ENCODE data around the gene MSI2.
"Not testable (repeated sequence)": the region's sequence is repeated elsewhere in the genome, so short reads cannot be mapped to it uniquely, and the experiment has no call there.

Gene MSI2

DNA sequence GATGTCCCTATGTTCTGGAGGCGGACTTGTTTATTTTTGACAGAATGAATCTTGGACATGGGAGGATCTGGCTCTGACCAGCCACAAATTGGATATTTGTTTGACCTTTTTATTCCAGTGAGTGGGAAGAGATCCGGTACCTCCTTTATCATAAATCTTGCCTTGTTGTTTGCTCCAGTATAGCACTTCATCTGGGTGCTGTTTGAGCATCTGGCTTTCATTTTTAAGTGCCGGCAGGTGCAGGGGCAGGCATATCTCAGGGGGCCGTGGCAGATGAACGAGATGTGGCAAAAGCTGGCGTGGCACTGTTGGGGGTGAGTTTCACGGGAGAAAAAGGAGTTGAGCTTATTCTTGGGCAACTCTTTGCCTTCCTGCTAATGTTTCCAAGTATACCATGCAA lies 37.8 kb downstream of the MSI2 start:
- DNase-seq: peak; percentile 48

DNA sequence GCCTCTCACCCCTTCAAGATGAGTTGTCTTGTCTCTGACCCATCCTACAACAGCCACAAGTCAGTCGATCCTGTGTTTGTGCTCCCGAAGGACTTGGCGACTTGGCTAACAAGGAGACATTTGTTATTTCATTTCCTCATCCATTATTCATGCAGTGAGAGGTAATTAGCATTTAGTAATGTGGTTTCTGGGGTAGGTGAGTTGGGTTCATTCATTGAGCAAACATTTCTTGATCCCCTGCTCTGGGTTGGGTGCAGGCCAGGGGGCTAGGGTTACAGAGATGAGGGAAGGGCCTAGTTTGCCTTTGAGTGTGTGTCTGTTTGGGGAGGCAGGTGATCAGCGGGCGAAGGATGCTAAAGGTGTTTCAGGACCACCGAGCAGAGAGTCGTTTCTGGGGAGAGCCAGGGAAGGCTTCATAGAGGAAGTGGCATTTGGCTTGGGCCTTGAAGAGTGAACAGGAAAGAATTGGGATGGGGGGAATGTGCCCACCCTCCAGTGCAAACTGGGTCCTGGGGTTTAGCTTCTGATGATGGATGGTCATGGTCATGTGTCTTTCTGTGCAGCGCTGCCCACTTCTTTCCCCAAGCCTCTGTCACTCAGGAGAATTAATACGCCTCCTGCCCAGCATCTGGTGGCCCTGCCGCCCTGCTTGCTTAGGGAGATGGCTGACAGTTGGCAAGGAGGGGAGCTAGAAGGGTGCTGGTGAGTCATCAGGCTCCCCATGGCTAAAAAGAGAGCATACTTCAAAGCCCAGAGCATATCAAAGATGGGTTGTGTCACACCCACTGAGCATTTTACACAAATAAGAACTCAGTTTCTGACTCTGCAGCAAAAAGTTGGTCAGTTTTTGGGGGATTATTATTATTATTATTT lies 38.5 kb downstream of the MSI2 start:
- DNase-seq: peak; percentile 67

DNA sequence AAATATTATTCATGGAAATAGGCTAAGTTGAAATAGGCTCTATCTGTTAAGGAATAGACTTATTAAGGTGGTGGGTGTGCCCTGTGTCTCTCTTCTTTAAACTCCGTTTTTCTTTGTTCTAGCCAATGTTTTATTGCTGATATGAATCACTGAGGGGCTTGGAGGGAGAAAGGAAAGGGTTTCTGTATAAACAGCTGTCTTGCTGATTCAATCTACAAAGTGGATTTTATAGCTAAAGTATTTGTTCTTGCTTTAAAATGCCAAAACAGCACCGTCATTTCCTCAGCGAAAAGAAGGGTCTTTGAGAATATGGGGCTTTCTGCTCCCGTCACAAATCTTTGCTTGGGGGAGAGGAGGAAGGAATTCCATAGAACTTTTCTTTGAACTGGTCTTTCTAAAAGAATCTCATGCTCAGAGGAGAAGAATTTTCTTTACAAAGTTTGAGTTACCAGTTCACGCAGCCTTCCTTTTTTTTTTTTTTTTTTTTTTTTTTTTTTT lies 39.3 kb downstream of the MSI2 start:
- DNase-seq: peak; percentile 36

DNA sequence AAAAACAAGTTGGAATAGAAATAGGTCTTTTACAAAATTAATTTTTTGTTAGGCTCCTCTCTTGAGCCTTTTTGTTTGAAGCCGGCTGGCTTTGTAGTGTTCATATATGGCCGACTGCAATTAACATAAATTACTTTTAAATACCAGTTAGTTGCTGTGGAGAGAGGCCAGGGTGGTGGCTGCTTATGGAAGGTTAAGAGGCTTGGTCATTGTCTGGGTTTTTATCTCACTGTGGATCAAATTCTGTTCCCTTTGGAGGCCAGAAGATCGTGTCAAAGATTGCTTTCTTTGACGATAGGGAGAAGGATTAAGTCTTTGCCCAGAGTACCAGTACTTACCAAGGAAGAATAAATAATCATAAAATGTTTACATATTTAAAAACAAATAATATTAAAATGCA lies 39.9 kb downstream of the MSI2 start:
- DNase-seq: peak; percentile 81

DNA sequence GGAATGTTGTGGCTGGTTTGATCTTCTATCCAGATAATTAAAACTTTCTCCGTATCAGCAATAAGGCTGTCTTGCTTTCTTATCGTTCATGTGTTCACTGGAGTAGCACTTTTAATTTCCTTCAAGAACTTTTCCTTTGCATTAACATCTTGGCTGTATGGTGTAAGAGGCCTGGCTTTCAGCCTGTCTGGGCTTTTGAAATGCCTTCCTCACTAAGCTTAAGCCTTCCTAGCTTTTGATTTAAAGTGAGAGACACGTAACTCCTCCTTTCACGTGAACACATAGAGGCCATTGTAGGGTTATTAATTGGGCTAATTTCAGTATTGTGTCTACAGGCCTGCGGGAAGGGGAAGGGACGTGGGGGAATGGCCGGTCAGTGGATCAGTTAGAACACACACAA lies 42.9 kb downstream of the MSI2 start:
- no peak for DNase-seq

DNA sequence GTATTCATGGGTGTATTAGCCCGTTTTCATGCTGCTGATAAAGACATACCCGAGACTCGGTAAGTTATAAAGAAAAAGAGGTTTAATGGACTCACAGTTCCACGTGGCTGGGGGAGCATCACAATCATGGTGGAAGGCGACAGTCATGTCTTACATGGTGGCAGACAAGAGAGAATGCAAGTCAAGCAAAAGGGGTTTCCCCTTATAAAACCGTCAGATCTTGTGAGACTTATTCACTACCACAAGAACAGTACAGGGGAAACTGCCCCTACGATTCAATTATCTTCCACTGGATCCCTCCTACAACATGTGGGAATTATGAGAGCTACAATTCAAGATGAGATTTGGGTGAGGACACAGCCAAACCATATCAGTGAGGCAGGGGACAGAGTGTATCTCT lies 44.3 kb downstream of the MSI2 start:
- DNase-seq: not testable (repeated sequence)

DNA sequence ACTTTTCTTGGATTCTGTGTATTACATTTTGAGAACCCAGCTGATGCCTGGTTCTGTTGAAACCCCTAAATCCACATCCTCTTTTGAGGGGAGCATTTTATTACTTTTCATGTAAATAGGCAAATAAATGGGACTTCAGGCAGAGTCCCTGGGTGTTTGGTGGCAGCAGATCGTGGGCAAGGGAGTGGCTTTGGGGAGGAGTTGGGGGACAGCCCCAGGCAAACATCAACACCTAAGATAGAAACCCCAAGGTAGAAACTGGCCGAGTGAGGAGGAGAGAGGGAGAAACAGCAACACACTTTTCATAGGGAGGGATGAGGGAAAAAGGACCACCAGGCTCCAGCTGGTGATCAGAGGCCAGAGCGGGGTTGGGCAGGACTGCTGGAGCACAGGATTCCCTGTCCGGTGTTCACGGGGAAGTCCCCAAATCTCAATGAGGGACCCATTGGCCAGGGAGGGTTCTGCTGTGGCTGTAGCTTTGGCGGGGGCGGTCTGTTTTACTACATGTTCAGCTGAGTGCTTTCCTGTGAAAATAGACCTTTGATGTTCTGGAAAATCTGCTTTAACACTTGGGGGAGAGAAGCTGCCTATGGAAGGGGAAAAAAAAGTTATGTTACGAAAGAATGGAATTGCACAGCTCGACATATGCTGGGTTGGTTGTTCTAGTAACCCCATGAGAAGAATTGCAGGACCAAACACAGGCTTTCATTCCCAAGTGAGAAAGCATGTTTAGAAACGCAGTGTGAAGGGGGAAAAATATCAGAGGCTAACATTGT lies 46.6 kb downstream of the MSI2 start:
- DNase-seq: no peak

DNA sequence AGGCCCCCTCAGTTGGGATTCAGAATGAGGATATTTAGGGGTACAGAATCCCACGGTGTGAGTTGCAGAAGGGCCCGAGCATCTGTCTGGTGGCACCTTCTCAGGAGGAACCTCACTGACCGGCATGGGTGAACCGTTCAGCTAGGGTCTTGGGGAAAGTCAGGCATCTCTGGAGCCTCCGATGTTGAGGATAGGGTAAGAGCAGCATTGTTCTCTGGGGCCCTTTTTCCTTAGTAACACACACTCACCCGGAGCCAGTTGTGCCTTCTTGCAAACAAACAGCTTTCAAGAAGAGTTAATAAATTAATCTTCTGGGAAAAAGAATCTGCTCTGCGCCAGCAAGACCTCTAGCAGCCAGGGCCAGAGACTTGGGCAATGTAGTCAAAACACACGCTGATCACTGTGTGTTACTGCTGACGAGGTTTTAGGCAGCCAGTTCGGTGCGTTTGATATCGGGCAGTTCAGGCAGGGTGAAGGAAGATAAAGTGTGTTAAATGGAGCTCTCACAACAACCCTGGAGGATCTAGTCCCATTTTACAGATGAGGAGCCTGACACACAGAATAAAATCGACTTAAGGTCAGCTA lies 48.9 kb downstream of the MSI2 start:
- DNase-seq: no peak

DNA sequence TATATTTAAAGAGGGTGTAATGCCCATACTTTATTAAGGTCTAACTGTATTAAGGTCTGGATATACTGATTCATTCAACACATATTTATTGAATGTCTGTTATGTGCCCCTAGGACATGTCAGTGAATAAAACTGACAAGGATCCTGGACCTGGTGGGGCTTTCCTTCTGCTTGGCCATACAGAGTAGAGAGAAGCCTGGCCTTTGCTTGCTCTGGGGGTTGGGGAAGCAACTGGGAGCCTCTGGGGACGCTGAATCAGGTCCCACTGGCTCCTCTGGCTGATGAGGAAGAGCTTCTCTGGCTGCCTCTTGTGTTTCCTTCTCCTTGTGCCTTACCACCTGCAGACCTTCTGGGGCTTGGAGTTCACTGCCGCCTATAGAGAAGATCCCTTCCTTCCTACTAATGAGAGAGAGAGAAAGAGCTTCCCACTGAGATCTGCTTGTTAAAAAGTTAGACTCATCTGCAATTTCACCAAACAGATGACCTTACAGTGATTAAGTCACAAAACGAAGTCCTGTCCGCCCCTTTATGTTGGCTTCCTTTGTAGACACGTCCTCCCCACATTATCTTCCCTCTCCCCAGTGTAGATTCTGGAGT lies 49.7 kb downstream of the MSI2 start:
- DNase-seq: no peak

DNA sequence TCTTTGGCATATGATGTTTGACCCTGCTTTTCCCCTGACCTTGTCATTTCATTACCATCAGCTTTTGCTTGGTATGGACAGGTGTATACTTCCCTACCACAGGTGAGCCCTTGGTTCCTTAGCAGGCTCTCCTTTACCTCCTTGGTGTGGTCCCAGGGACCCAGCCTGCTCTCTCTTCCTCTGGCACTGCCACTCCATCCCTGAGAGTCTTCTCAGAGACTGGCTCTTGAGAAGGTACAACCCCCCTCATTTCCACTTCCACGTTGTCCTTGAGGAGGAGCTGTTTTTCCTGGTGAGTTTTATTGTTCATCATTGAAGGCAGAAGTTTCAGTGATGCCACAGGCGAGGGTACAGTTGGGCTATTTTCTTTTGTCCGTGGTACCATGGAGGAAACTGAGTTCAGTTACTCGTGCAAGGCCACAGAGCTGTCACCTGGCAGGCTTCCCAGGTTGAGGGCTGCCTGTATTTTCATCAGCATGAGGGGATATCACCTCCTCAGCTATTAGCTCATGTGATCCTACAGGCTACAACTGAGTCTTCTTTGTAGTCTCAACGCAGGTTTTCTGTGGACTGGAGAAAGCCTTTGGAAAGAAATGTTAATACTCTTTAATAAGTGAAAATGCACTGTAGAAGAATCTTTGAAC lies 52.3 kb downstream of the MSI2 start:
- DNase-seq: no peak

DNA sequence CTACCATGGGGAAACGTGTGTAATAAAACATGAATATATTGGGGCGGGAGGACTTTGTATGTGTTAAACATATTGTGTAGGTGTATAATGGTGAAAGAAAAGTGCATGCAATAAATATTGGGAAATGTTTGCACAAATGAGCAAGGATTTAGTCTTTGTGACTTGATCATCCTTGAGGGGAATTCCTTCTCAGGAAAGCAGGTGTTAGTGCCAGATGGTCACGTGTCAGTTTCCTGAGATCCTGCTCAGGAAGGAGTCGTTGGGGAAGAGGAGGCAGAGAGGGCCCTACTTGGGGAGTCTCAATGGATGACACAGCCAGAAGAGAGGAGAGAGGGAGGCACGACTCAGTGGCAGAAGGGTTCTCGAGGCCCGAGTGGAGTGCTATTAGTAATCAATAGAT lies 53.2 kb downstream of the MSI2 start:
- DNase-seq: no peak

DNA sequence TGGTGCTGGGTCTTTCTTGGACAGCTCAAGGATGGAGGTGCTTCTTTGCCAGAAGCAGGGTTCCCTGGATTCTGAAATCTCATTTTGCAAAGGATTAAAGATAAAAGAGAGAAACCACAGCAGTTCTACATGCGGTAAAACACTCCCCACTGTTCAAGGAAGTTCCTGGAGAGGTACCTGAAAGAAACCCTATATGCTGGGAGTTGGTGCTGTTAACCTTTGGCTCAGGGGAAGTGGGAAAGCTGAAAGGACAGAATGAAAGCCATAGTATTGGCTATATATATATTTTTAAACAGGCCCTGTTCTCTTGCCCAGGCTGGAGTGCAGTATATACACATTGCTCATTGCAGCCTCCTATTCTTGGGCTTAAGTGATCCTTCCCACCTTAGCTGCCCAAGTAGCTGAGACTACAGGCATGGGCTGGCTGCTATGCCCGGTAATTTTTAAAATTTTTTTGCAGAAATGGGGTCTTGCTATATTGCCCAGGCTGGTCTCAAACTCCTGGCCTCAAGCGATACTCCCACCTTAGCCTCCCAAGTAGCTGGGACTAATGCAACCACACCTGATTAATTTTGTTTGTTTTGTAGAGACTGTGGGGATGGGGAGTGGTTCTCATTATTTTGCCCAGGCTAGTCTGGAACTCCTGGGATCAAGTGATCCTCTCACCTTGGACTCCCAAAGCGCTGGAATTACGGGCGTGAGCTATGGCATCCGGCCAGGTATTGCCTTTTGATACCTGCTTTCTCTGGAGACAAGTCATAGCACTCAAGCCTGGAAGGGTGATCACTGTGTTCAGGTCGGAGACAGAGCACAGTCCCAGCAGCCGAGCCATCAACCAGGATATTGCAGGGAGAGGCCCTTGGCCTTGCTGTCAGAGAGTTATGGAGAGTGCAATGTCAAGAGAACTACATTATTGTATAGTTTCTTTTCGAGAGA lies 55.2 kb downstream of the MSI2 start:
- no peak for DNase-seq

DNA sequence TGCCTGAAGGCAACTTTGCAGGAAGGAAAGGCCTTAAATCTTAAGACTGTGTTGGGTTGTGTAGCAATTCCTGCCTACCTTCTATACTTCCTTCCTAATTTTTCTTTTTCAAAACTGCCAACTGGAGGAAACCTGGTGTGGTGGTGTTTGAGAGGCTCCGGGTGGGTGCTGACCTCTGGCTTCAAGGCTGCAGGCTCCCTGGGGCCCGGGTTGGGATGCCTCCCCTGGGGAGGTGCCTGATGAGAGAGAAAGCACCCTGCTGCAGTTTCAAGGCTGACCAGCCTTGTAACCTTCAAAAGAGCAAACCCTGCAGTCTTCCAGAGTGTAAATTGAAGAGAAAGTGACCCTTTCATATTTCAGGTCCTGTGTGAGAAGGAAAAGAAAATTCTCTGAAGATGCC lies 55.9 kb downstream of the MSI2 start:
- DNase-seq: no peak

DNA sequence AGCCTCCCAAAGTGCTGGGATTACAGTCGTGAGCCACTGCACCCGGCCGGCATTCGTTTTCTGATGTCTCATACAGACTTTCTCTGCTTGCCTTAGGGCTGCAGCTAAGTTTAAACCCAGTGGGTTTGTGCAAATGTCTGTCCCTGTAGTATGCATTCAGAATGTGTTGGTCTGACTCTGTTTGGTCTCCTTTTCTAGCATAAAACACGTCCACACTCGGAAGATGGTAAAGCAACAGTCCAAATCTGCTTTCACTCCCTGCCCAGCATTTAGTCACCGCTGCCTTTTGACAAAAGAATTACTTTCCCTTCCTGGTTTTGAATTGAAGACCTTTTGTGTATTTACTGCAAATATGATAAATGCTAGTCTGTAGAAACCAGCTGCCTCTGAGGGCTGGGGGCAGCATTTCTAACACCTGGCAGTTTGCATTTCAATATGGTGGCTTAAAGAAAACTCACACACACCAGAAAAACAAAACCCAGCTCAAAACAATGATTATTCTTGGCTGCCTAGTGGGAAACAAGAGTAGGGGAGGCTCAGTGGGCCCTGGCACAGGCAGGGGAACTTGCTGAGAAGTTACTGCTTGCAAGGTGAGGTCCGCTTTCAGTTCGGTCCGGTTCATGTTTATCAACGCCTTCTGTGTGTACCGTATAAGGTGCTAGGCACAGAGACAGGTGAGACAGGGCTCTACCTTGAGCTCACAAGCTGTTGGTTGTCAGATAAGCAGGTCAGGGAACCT lies 56.9 kb downstream of the MSI2 start:
- DNase-seq: no peak

DNA sequence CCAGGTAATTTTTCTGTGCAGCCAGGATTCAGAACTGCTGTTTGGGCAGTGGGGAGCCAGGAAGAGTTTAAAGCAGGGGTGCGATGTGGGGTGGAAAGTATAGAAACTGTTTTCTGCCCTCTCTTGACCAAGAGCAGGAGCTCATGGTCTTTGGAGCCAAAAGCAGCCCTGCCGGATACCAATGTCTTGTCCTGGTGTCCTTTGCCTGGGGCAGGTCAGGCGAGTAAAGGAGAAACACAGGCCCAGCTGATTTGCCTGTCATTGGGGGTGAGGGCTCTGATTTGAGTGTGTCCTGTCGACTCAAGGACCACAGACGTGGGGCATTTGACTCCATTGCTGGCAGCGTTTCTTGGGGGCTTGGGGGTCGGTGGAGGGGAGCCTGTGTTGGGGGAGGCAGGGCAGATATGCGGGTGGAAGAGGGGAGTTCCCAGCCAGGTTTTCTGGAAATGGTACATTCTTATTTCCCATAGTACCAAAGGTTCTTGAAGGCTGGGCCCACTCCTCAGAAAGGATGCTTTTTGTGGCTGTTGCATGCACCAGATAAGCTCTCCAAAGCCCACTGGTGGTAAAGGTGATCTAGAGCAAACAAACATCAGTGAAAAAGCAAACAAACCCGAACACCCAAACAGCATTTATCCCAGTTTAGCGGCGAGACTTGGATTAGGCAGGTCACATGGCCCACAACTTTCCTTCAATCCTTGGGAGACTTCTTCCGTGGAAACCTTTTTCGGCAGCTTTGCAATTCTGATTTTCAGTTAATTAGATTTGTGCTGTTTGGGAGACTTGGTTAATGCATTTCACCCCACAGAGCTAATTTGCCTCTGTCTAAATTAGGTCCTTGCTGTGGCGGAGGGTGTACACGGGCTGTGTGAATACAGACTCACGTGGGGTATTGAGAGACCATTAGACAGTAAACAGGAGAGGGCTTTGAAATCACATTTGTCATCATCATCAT lies 59.0 kb downstream of the MSI2 start:
- DNase-seq: peak; percentile 9

DNA sequence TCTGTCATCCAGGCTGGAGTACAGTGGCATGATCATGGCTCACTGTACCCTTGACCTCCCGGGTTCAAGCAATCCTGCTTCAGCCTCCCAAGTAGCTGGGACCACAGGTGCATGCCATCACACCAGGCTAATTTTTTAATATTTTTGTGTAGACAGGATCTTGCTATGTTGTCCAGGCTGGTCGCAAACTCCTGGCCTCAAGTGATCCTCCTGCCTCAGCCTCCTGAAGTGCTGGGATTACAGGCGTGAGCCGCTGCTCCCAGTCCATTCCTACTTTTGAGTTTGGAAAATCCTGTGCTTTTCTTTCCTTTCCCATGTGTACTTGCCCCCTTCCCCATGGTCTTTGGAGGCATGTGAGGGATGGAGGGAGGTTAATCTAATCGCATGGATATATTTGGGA lies 60.0 kb downstream of the MSI2 start:
- no peak for DNase-seq

DNA sequence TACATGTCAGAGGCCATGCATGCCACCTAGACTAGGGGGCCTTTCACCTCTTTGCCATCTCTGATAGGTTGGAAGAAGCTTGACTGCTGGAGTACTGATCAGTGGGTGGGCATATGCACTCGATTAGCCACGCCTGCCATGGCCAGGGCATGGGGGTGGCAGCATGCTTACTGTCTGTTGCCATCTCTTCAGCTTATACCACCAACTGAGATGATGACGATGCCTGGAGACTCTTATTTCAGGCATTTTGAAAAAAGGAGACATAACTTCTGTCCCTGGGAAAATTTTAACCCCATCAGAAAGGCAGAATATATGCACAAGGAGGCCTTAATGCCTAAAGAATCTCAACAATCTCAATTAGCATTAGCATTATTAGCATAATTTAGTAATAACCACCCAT lies 60.8 kb downstream of the MSI2 start:
- DNase-seq: no peak

DNA sequence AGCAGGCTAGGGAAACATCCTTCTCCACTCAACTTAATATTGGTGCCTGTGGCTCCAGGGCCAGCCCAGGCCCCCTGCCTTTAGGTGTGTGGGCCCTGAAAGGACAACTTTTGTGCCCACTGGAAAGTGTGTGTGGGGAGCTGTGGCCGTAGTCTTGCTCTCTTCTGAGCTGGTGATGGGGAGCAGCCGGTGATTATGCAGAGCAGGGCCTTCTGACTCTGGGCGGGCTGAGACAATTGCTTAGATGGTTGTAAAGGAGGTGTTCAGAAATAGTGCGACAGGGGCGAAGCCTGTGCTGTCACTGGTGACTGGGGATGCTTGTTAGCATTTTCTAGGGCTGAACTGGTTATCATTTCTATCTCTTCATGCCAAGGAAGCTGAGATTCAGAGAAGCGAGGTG lies 62.6 kb downstream of the MSI2 start:
- DNase-seq: no peak

DNA sequence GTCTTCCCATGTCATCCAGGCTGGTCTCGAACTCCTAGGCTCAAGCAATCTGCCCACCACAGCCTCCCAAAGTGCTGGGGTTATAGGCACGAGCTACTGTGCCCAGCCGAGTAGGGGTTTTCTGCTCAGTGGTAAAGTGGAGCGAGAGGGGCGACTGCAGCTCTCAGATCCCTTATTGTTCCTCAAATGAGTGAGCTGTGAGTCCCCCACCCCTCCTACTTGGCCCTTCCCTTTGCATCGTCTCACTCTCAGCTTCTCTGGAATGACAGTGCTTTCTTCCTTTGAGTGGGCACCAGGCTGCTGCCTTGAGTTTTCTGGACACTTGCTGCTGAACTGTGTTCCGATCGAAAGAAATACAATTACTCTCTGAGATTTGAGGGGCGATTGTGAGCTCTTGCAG lies 63.5 kb downstream of the MSI2 start:
- DNase-seq: no peak

DNA sequence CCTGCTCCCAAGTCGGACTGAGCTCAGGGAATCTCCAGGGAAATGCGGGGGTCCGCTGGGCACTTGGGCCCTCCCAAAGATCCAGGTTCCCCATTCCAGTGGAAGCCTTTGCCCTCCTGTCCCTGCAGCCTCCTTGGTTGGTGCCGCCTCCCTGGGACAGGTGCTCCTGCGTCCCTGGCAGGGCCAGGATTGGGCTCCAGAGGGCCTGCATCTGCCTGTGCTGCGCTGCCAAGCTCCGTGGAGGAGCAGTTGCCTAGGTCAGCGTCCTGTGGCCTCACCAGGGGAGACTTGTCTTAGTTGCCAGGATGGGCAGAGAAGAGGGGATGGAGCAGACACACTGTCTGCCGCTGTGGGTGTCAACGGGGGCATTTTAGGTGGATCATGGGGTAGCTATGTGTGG lies 67.1 kb downstream of the MSI2 start:
- no peak for DNase-seq

All from NCI-H748 treated with DMSO at 0.1 percent for 48 hours (cell line).